Subcutaneous preadipocyte (primary cell): Measurements from ENCODE around the gene TRPV3. TPM values are rescaled to one million over a fixed set of nuclear protein-coding genes. Genes with fewer than 3 reads are reported as not detected.

Experiments used
- total RNA-seq: library from RNA; depleted of rRNA; stranded (reverse); fragments of >200 nt; gene quantifications from 2 replicates; pipeline ENCODE4 v1.2.3, GENCODE V29; 2012

Gene TRPV3
- total RNA-seq: 1.1 and 1.4 TPM in 2 replicates

DNA sequence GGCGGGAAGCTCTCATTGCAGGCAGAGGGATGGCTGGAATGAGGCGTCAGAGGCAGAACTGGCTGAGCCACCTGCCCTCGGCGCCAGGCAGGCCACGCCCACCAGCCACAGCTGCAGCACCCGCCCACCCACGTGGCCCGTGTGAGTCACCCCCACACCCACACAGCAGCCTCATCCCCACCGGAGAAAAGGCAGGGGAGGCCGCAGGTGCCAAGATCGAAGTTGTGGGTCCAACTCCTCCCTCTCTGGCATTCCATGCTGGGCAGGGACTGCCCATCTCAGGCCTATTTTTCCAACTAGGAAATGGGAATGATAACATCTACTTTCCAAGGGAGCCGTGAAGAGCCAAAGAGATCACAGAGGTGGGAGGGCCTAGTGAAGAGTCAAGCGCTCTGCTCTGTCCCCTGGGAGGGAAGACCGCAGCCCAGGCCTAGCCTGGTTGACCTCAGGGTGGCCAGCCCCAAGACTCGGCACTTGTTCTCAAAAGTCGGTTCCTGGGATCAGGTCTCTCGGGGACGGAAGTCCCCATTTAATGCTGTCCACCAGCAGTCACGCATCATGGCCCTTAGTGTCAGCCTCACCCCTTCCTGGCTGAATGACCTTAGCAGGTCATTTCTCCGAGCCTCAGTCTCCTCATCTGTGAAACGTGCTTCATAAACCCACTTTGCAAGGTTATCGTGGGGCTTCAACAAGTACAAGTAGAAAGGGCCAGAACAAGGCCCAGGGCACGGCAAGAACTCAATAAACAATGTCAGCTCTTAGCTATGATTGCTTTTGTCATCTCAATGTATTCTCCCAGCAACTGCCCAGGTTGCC lies at the start of gene TRPV3:
Gene TRPV3, minus strand, starts transcription at position 45 of the 816 bp plus-strand sequence. CDS start 2,962 bp downstream, outside the sequence.

DNA sequence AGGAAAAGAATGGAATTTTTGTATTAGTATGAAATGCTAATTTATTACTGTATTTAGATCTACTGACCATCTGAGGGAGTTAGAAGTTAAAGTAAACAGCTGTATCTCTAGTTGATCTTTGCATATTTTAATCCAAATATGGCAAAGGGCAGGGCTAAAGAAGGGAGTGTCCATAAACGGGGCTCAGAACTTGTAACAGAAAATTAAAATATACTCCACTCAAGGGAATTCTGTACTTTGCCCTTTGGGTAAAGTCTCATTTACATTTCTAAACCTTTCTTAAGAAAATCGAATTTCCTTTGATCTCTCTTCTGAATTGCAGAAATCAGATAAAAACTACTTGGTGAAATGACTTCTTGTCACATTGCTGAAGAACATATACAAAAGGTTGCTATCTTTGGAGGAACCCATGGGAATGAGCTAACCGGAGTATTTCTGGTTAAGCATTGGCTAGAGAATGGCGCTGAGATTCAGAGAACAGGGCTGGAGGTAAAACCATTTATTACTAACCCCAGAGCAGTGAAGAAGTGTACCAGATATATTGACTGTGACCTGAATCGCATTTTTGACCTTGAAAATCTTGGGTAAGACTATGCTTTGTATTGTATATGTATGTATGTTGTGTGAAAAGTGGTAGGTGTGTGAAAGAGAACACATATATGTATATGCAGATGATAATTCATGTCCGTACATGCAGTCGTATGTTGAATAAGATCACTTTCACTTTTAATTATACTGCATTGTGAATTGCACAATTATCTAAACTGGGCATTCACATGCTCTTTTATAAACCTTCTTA lies 81.6 kb downstream of the TRPV3 start, which contains the start of gene ASPA:
Gene ASPA, plus strand, starts transcription at position 186 of the 799 bp plus-strand sequence. Its CDS starts 163 bp downstream, at position 349.

DNA sequence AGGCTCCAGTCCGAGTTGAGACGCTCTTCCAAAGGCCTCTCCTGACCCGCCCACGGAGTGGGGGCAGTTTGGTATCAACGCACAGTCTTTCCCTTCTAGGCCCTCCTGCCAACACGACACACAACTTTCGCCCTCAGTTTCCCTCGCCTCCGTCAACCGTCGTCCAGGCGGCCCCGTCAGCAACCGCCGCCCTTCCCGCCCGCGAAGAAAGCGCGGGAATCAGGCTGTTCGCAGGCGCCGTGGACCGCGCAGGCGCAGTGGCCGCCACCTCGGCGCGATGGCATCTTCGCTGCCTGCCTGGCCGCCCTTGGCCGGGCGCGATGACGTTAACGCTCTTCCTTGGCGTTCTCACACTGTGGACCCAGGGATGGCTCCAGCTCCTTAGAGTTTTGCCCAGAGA lies 86.0 kb downstream of the TRPV3 start, which contains the start of gene SPATA22:
Gene SPATA22, minus strand, starts transcription at position 221 of the 400 bp plus-strand sequence. CDS start 2,494 bp downstream, outside the sequence.

Other genes starting within 250 kb of the TRPV3 start
- gene OR3A2, start 171.5 kb downstream of the TRPV3 start, total RNA-seq: 0.73 and 0.98 TPM in 2 replicates
- not detected in 2 replicates for gene OR1E1, start 159.4 kb downstream of the TRPV3 start, total RNA-seq
- not detected in 2 replicates for gene OR3A3, start 146.4 kb downstream of the TRPV3 start, total RNA-seq
- gene OR1E2, start 124.0 kb downstream of the TRPV3 start, total RNA-seq: not detected in 2 replicates
- gene SPATA22, start 86.0 kb downstream of the TRPV3 start, total RNA-seq: 0.78 and 1.1 TPM in 2 replicates
- 0.98 and 1.1 TPM in 2 replicates for gene ASPA, start 81.8 kb downstream of the TRPV3 start, total RNA-seq
- gene TRPV1, start 51.6 kb upstream of the TRPV3 start, total RNA-seq: 1.4 and 1.5 TPM in 2 replicates
- 16.9 and 17.2 TPM in 2 replicates for gene SHPK, start 78.4 kb upstream of the TRPV3 start, total RNA-seq
- 19.8 and 21.7 TPM in 2 replicates for gene CTNS, start 78.9 kb upstream of the TRPV3 start, total RNA-seq
- gene TAX1BP3, start 110.8 kb upstream of the TRPV3 start, total RNA-seq: 88.9 and 89.1 TPM in 2 replicates
- gene EMC6, start 111.0 kb upstream of the TRPV3 start, total RNA-seq: 16.0 and 20.6 TPM in 2 replicates
- 0.37 and 1.2 TPM in 2 replicates for gene P2RX5, start 138.3 kb upstream of the TRPV3 start, total RNA-seq
- 8.5 and 13.1 TPM in 2 replicates for gene HASPIN, start 166.1 kb upstream of the TRPV3 start, total RNA-seq
- gene ITGAE, start 243.4 kb upstream of the TRPV3 start, total RNA-seq: 7.0 and 9.8 TPM in 2 replicates